RWPE2 (cell line): ENCODE results near the gene NTN1.
A peak's percentile ranks its signal among the peaks of the same experiment; 100 is the strongest.

Experiments
- ATAC-seq: fragments of 200-7000 bp; cut with Tn5 transposase; 3 replicates; pipeline ENCODE4 v1.9.1; 2021; ENCODE audit warnings: low read depth
- DNase-seq: peaks from one replicate; pipeline ENCODE4 v3.0.0-alpha.2; 2020; ENCODE audit warnings: low spot score
- H3K27ac ChIP-seq: fragments of 450-650 bp; 2 replicates; pipeline ENCODE4 v1.5.1; 2017; ENCODE audit warnings: mild to moderate bottlenecking; ENCODE audit not compliant: poor library complexity, severe bottlenecking
- H3K27me3 ChIP-seq: fragments of 250-450 bp; sonication (Bioruptor Pico); 2 replicates; pipeline ENCODE4 v1.5.1; 2021; ENCODE audit warnings: mild to moderate bottlenecking, moderate library complexity; ENCODE audit not compliant: insufficient read depth, poor library complexity, severe bottlenecking
- H3K36me3 ChIP-seq: fragments of 250-450 bp; sonication (Bioruptor Pico); 2 replicates; pipeline ENCODE4 v1.5.1; 2020; ENCODE audit warnings: low read depth, mild to moderate bottlenecking, moderate library complexity
- H3K4me1 ChIP-seq: fragments of 250-450 bp; sonication (Bioruptor Pico); 2 replicates; pipeline ENCODE4 v1.5.1; 2021; ENCODE audit warnings: mild to moderate bottlenecking, moderate library complexity; ENCODE audit not compliant: insufficient read depth, poor library complexity, severe bottlenecking
- H3K4me3 ChIP-seq: fragments of 250-450 bp; sonication (Bioruptor Pico); 2 replicates; pipeline ENCODE4 v1.5.1; 2021; ENCODE audit warnings: mild to moderate bottlenecking, moderate library complexity; ENCODE audit not compliant: severe bottlenecking
- H3K9me3 ChIP-seq: fragments of 250-450 bp; sonication (Bioruptor Pico); 2 replicates; pipeline ENCODE4 v1.5.1; 2021; ENCODE audit warnings: mild to moderate bottlenecking, moderate library complexity; ENCODE audit not compliant: severe bottlenecking
- CTCF ChIP-seq: fragments of 450-650 bp; IDR thresholded peaks from one replicate; pipeline ENCODE4 v1.5.1; 2017; ENCODE audit warnings: mild to moderate bottlenecking, moderate library complexity; ENCODE audit not compliant: poor library complexity, severe bottlenecking

Gene NTN1

DNA sequence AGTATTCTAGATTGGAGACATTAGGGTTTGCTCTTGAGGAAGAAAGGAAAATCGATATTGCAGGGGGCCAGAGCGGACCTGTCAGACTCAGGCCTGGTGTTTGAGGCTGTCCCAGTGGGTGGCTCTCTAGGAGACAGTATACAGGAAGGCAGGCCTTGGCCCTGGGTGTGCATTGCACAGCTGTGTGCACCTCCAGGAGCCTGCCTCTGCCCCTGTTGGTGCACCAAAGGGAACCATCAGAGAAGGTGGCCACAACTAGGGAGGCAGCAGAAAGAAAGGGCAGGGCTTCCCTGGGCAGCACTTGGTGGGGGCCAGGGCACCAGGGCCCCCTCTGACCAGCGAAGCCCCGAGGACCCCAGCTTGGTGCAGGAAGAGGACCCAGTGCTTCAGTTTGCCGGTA is 188.0 kb downstream of the NTN1 start:
- ATAC-seq (no peak), DNase-seq (peak; percentile 16)
- H3K9me3 ChIP-seq, result no peaks in the 10 kb centered on the region
- no peak overlapping the region for H3K27ac ChIP-seq
- no peaks in the 10 kb centered on the region for H3K27me3 ChIP-seq
- no peaks in the 10 kb centered on the region for H3K4me1 ChIP-seq
- H3K4me3 ChIP-seq, result no peak overlapping the region
- no peaks in the 10 kb centered on the region for H3K36me3 ChIP-seq
- TF ChIP-seq CTCF, result no peak

GRCh38 chr17:9209781-9210370 is 188.6 kb downstream of the NTN1 start:
- H3K9me3 ChIP-seq, result no peaks in the 10 kb centered on the region

DNA sequence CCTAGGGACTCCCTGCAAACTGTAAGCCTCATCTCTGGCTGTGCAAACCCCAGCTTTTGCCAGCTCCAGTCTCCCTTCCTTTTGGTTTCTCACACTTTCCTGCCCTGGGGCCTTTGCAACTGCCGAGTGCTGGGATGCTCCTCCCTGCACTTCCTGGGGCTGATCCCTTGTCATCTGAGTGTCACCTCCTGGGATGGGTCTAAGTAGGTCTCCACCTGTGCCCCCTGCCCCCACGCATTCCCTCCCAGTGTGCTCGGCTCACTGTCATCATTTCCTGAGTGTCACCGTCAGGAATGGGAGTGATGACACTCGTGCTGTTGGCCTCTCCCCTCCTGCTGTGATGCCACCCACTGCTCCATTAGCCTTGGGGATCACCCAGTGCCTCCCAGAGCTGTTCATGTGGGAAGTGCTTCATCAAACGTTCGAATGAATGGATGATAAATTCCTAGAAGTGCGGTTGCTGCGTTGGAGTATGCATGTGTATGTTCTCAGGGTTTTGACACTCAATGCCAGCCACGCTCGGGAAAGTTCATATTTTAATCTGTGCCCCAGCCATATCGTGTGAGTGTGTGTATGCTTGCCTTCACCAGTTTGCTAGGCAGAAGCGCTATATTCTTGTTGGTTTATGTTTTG is 189.9 kb downstream of the NTN1 start:
- Histone ChIP-seq H3K4me1 (no peaks in the 10 kb centered on the region), H3K27ac (no peak overlapping the region), H3K9me3 (no peaks in the 10 kb centered on the region), H3K27me3 (no peaks in the 10 kb centered on the region), H3K4me3 (no peak overlapping the region), H3K36me3 (no peaks in the 10 kb centered on the region)
- ATAC-seq, result no peak
- peak; percentile 16 for DNase-seq
- no peak for TF ChIP-seq CTCF

More at GRCh38 chr17:9209781-9210370, 188.6 kb downstream of the NTN1 start:
- H3K27ac ChIP-seq, result no peak overlapping the region
- H3K4me3 ChIP-seq, result no peak overlapping the region
- peak; percentile 12 for DNase-seq
- TF ChIP-seq CTCF, result no peak
- no peaks in the 10 kb centered on the region for H3K4me1 ChIP-seq
- no peak for ATAC-seq
- no peaks in the 10 kb centered on the region for H3K36me3 ChIP-seq
- H3K27me3 ChIP-seq, result no peaks in the 10 kb centered on the region

DNA sequence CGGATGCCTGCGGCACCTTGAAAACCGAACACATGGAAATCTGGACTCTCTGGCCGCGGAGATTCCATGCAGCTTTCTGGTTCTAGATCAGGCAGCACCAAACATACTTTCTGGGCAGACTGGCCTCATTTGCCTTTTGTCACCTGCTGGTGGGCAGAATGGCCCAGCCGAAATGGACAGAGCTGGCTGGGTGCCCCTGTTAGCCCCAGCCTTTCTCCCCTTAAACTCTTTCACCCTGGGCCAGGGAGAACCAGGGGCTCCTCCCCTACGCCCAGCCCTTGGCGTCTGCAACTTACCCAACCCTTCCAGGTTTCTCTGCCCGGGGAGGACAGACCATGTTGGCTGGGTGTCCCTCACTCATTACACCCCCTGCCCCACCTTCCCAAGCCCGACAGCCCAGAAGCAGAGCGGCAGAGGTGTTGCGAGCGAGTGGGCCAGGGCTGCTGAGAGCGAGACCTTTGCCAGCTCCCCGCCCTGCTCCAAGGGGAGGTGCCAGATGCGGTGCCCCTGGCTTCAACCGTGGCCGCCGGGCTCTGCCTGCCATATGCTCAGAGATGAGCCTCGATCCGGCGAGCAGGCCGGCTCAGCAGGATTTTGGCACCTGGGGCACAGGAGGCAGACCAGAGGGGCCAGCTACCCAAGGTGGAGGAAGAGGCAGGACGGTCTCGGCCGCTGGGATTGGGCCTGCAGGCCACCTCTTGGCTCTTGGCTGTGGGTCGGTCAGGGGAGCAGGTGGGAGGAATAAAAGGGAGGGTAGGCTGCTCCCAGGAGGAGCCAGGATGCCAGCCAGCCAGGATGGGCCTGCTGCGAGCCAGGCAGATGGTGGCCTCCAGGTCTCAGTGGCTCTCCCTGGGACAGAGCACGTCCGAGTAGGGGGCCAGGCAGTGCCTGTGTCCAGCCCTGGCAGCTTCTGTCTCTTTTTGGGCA is 191.3 kb downstream of the NTN1 start:
- Histone ChIP-seq H3K4me3 (no peak overlapping the region), H3K27me3 (no peaks in the 10 kb centered on the region), H3K27ac (no peak overlapping the region), H3K9me3 (no peaks in the 10 kb centered on the region), H3K4me1 (no peaks in the 10 kb centered on the region), H3K36me3 (no peaks in the 10 kb centered on the region)
- ATAC-seq (no peak), DNase-seq (peak; percentile 40)
- TF ChIP-seq CTCF, result no peak
